ENCODE measurements around the gene MRAP.

- TF ChIP-seq CTCF (IDR thresholded peaks at IDR 0.05): no peak
- TF ChIP-seq POLR2A (IDR thresholded peaks at IDR 0.05): peak in 1 of 2 donors; percentile 58
These were observed 1.0 kb downstream of the MRAP start for GRCh38 chr21:32299695-32300094.

All from adrenal gland (tissue), 5 donors.